ENCODE data around the gene SLC45A1.

The SLC45A1 gene

GRCh38 chr1:8351693-8352470, 34.0 kb downstream of the SLC45A1 start:
- in situ Hi-C loops (cut with MboI; ENCODE audit: low sequenced_read_pairs), result no loop called here

- in situ Hi-C loops (cut with MboI; ENCODE audit: low sequenced_read_pairs), result no loop called here
Observed at GRCh38 chr1:8352471-8352845, 34.5 kb downstream of the SLC45A1 start.

- in situ Hi-C loops (cut with MboI; ENCODE audit: low sequenced_read_pairs), result no loop called here
Observed at GRCh38 chr1:8352886-8353785, 35.2 kb downstream of the SLC45A1 start.

- in situ Hi-C loops (cut with MboI; ENCODE audit: low sequenced_read_pairs), result no loop called here
Observed at GRCh38 chr1:8354038-8354437, 36.1 kb downstream of the SLC45A1 start.

DNA sequence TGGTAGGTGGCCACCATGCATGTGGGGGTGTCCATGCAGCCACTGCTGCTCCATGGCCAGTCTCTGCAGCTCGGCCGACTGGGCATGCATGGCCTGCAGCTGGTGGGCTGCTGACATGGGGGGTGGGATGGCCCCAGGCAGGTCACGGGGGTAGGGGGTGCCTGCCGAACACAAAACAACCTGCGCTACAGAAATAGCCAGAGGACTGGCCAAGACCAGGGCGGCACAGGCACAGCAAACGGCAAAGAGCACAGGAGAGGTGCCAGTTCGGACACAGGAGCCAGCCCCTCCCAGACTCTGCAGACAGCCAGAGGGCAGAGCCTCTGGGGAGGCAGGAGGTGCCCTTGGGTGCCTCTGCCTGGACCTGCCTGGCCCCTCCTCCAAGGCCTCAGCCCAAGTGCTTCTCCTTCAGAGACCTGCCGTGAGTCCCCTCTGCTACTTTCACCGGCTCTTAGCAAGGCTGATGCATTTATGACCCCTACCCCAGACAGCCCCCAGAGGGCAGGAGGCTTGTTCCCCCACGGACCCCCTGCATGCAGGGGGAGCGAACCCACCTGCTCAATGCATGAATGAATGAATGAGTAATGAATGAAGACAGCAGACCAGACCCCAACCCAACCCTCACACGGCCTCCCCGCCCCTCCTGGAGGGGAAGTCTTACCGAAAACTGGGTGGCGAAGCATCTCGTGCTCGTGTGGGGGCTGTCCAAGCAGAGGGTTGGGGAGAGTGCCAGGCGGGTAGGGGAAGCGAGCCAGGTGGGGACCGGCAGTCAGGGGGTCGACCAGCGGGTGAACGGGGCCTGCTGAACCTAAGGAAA, 37.7 kb downstream of the SLC45A1 start:
- in situ Hi-C loops (cut with MboI; ENCODE audit: low sequenced_read_pairs), result no loop called here

- in situ Hi-C loops (cut with MboI; ENCODE audit: low sequenced_read_pairs), result no loop called here
Observed at GRCh38 chr1:8356256-8357209, 38.6 kb downstream of the SLC45A1 start.

DNA sequence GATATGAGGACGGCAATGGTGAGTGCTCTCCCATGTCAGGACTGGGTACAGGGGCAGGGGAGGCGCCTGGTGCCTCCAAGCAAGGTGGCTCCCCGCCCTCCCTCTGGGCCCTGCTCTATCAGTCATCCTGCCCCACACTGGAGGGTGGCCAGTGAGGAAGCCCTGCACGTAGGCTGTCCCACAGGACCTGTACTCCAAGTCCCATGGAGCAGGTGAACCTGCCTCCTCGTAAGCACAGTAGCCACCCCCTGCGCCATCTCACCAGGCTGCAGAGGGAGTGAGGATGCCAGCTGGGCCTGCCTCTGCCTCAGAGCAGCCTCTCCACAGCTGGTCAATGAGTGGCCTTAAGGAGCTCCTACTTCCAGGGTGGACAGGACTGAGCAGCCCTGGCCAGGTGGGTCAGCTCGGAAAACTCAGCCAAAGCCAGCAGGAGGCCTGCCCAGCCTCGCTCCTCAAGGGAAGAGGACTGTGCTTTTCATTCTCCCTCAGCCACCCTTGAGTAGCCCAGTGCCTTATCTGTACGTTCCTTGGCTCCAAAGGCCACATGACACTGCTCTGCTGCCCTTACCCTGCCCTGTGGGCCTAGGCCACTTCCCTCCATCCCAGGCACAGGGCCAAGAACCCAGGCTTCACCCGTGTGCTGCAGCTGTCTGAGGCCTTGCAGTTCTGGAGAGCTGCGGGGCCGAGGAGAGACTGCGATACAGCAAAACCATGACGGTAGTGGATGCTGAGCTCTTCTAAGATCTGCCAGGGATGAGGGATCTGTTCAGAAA, 39.6 kb downstream of the SLC45A1 start:
- in situ Hi-C loops (cut with MboI; ENCODE audit: low sequenced_read_pairs), result no loop called here

DNA sequence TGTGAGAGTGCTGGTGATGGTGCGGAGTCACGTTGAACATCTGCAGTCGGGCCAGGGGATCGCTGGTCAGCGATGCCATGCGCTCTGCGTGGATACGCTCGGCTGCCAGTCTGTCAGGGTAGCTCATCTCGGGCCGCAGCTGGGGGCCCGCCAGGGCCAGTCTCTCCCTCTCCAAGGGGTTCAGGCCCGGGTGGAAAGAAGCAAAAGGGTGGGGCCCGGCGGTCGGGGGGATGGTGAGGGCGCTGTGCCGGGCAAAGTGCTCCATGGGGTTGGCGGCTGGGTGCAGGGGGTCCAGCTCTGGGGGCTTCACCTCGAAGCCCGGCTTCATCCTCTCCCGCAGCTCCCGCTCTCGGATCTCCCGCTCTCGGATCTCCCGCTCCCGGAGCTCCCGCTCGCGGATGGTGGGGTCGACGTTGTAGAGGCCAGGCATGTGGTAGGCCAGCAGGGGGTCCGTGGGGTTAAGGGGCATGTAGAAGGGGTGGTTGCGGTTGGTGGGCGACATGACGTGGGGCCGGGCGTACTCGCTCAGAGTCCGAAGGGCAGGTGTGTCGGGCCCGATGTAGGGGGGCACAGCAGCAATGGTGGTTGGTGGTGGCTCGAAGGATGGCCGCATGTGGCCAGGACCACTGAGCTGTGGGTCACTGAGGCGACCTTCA, 40.5 kb downstream of the SLC45A1 start:
- in situ Hi-C loops (cut with MboI; ENCODE audit: low sequenced_read_pairs), result no loop called here

DNA sequence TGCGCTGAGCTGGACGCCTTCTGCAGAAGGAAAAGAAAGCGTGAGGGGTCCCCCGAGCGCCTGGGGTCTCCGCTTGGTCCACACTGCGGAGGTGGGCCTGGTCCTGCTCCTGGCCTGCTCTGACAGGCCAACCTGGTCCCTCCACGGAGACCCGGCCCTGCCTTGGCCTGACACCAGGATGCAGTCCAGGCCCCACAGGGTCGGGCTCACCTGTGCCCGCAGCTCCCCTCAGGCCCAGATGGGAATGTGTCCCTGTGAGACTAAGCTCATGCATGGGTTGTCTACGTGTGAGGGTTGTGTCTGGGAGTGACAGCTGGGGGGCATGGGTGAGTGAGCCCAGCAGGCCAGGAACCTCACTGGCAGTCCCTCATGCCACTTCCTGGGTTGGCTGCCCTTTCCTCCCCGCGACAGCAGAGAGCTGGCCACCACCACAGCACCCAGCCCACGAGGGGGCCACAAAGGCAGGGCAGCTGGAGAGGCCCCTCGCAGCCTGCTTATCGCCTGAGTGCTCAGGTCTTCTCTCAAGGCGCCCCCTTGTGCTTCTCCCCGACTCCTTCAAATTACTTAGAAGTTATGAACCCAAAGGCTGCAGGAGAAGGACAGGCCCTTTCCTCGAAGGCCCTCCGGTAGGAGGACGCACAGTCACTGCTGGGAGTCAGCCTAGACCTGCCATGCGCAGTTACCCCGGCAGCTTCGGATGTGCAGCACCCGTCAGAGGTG, 41.1 kb downstream of the SLC45A1 start:
- in situ Hi-C loops (cut with MboI; ENCODE audit: low sequenced_read_pairs), result no loop called here

DNA sequence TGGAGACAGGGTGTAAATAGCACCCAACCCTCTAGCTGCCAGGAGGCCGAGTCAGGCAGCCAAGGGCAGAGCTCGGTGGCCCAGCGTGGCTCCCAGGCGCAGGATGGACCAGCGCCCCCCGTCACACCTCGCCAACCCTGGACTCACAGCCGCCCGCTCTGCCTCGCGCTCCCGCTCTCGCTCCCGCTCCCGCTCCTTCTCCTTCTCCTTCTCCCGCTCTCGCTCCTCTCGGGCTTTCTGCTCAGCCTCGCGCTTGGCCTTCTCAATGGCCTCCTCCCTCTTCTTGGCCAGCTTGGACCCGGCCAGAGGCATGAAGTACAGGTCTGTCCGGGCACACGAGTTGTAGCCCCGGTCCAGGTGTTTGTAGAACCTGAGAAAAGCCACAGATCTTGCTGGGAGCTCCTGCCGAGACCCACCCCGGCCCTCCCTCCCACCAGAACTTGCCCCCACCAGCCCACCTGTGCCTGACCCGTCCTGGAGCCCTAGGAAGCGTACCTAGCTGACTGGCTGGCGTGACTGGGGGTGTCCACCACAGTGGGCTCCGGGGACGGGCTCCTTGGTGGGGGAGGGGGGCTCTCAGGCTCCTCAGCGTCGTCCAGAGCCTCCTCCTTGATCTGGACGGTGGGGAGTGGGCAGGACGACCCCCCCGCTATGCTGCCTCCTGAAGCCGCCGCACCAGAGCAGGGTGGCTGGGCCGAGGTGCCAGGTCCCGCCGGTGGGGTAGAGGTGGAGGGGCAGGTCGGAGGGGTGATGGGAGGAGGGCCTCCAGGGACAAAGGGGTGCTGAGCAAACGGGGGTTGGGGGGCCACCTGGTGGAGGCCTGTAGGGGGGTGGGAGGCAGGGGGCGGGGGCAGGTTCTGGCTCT, 41.9 kb downstream of the SLC45A1 start:
- in situ Hi-C loops (cut with MboI; ENCODE audit: low sequenced_read_pairs), result no loop called here

- in situ Hi-C loops (cut with MboI; ENCODE audit: low sequenced_read_pairs), result no loop called here
Observed at GRCh38 chr1:8360493-8361197, 42.7 kb downstream of the SLC45A1 start.

DNA sequence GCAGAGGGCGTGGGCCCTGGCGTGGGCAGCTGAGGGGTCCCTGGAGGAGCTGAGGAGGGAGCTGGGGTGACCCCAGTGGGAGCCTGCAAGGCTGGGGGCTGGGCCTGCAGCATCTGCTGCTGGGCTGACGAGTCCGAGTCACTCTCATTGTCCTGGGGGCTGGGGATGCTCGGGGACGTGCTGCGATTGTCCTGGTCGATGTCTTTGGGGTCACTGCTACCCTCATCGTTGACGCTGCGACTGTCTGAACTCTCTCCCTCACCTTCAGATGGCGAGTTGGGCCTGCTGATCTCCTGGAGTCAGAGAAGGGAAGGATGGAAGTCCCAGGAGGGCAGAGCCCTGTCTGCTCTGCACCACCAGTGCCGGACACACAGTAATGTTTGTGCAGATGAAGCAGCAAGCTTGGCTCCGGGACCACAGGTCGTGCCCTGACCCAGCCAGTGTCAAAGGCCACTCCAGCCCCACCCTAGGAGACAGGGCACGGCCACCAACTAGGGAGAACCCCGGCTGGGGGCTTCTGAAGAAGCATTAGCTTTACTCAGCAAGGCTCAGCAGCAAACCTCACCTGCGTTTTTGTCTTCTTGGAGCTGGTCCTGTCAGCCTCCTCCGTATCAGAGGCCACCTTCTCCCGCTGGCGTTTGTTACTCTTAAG, 43.4 kb downstream of the SLC45A1 start:
- in situ Hi-C loops (cut with MboI; ENCODE audit: low sequenced_read_pairs), result no loop called here

DNA sequence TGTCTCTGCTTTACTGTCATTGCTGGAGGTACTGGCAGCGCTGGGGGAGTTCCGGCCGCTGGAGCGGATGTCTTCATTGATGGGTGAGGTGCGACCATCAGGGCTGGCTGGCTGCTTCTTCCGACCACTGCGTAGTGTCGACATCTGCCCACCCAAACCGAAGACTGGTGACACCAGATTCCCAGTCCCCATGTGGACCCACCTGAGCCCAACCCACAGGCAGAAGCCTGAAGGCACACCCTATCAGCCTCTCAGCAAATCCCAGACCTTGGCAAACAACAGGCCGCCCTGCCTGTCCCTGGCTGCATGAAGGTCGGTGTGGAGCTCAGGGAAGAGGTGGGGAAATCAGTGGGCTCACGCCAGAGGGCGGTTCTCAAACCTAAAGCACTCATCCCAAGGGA, 44.8 kb downstream of the SLC45A1 start:
- in situ Hi-C loops (cut with MboI; ENCODE audit: low sequenced_read_pairs), result no loop called here

- in situ Hi-C loops (cut with MboI; ENCODE audit: low sequenced_read_pairs), result no loop called here
Observed at GRCh38 chr1:8363186-8363766, 45.4 kb downstream of the SLC45A1 start.

GRCh38 chr1:8363767-8364301, 45.9 kb downstream of the SLC45A1 start:
- in situ Hi-C loops (cut with MboI; ENCODE audit: low sequenced_read_pairs), result no loop called here
